Fibroblast of lung (primary cell): ENCODE measurements around the gene RBP2.

Source experiments
- CTCF ChIP-seq, 2 donors: IDR thresholded peaks in 1 of 2; conservative IDR thresholded peaks in 1 of 2; 1 replicate in 1 of 2; 2 replicates in 1 of 2; pipeline ENCODE4 v1.5.1; 2011 to 2012; ENCODE audit warnings: low read length in 2 of 2, control low read depth in 1 of 2, inconsistent platforms in 1 of 2, low read depth in 1 of 2, mild to moderate bottlenecking in 1 of 2
- EZH2 ChIP-seq: IDR thresholded peaks from 2 replicates; pipeline ENCODE4 v1.5.1; 2012; ENCODE audit warnings: low read length, control low read depth, mild to moderate bottlenecking; ENCODE audit errors: missing control alignments

GRCh38 chr3:139491027-139491700, 14.8 kb upstream of the RBP2 start:
- TF ChIP-seq CTCF (conservative IDR thresholded peaks at IDR 0.05 in 1 of 2, IDR thresholded peaks at IDR 0.05 in 1 of 2; ENCODE audit: low read depth in 1 of 2, low read length in 2 of 2) (no peak), EZH2 (no peak)
